Activated gamma-delta T cell treated with anti-CD3 and anti-CD28 coated beads, Interleukin-2, amount 50 U/mL, for 16 hours (primary cell): ENCODE results near the gene AGK.
A peak's percentile ranks its signal among the peaks of the same experiment; 100 is the strongest.
"Not testable (repeated sequence)": the region's sequence is repeated elsewhere in the genome, so short reads cannot be mapped to it uniquely, and the experiment has no call there.

ENCODE experiments used
- DNase-seq: peaks from one replicate; pipeline ENCODE4 v3.0.0-alpha.2; 2020; ENCODE audit warnings: low read depth

Gene AGK

GRCh38 chr7:141679014-141679413, 127.8 kb downstream of the AGK start:
- no peak for DNase-seq

- no peak for DNase-seq
Measured at GRCh38 chr7:141685285-141686023, 134.2 kb downstream of the AGK start.

GRCh38 chr7:141686074-141686473, 134.9 kb downstream of the AGK start:
- DNase-seq: no peak

- no peak for DNase-seq
Measured at GRCh38 chr7:141686670-141687069, 135.5 kb downstream of the AGK start.

- no peak for DNase-seq
Measured at GRCh38 chr7:141688043-141688442, 136.8 kb downstream of the AGK start.

GRCh38 chr7:141689072-141689825, 138.0 kb downstream of the AGK start:
- DNase-seq: not testable (repeated sequence)

- DNase-seq: no peak
Measured at GRCh38 chr7:141691540-141691939, 140.3 kb downstream of the AGK start.

- no peak for DNase-seq
Measured at GRCh38 chr7:141691961-141692360, 140.8 kb downstream of the AGK start.

- no peak for DNase-seq
Measured at GRCh38 chr7:141693082-141693481, 141.9 kb downstream of the AGK start.

GRCh38 chr7:141695803-141696289, 144.6 kb downstream of the AGK start:
- no peak for DNase-seq

GRCh38 chr7:141696348-141696747, 145.1 kb downstream of the AGK start:
- DNase-seq: no peak

GRCh38 chr7:141697211-141697871, 146.1 kb downstream of the AGK start:
- DNase-seq: no peak

- no peak for DNase-seq
Measured at GRCh38 chr7:141698247-141699015, 147.2 kb downstream of the AGK start.

GRCh38 chr7:141699860-141700259, 148.7 kb downstream of the AGK start:
- DNase-seq: no peak

- no peak for DNase-seq
Measured at GRCh38 chr7:141700296-141700847, 149.2 kb downstream of the AGK start.

- no peak for DNase-seq
Measured at GRCh38 chr7:141700848-141701371, 149.7 kb downstream of the AGK start.

GRCh38 chr7:141701489-141702046, 150.4 kb downstream of the AGK start:
- DNase-seq: peak; percentile 71

GRCh38 chr7:141702047-141702567, 150.9 kb downstream of the AGK start, which contains the start of gene DENND11:
Gene DENND11, minus strand, starts transcription at chr7:141702166. Its CDS starts 13 bp downstream, at chr7:141702153.
- peak; percentile 31 for DNase-seq

GRCh38 chr7:141702892-141703291, 151.7 kb downstream of the AGK start:
- no peak for DNase-seq

GRCh38 chr7:141704112-141704511, 152.9 kb downstream of the AGK start:
- no peak for DNase-seq

GRCh38 chr7:141704741-141705140, 153.5 kb downstream of the AGK start:
- DNase-seq: no peak
